SK-N-SH treated with all-trans-retinoic acid at 6 μM for 48 hours (cell line): Measurements from ENCODE around the gene CRAMP1.

Experiments
- OSR1 ChIP-seq: fragments of 250-450 bp; sonication (Bioruptor Pico); IDR thresholded peaks from 2 replicates; pipeline ENCODE4 v1.8.0; 2022; ENCODE audit warnings: moderate library complexity, mild to moderate bottlenecking, inconsistent platforms
- TCF4 ChIP-seq: fragments of 250-450 bp; sonication (Bioruptor Pico); IDR thresholded peaks from 2 replicates; pipeline ENCODE4 v1.8.0; 2021; ENCODE audit warnings: mild to moderate bottlenecking, moderate library complexity, borderline replicate concordance
- ZFP3 ChIP-seq: fragments of 250-450 bp; sonication (Bioruptor Pico); IDR thresholded peaks from 2 replicates; pipeline ENCODE4 v1.5.0; 2020; ENCODE audit warnings: mild to moderate bottlenecking, moderate library complexity
- TF ChIP-seq, protein P1 (sequence below): fragments of 250-450 bp; sonication (Bioruptor Pico); IDR thresholded peaks from 2 replicates; pipeline ENCODE4 v1.5.0; 2020; ENCODE audit warnings: mild to moderate bottlenecking, moderate library complexity
- TF ChIP-seq, protein P2 (sequence below): fragments of 250-450 bp; sonication (Bioruptor Pico); IDR thresholded peaks from 2 replicates; pipeline ENCODE4 v1.5.1; 2020; ENCODE audit warnings: low read depth, mild to moderate bottlenecking, moderate library complexity
- TF ChIP-seq, protein P3 (sequence below): fragments of 250-450 bp; sonication (Bioruptor Pico); IDR thresholded peaks from 2 replicates; pipeline ENCODE4 v1.8.0; 2020; ENCODE audit warnings: mild to moderate bottlenecking, moderate library complexity, borderline replicate concordance

DNA sequence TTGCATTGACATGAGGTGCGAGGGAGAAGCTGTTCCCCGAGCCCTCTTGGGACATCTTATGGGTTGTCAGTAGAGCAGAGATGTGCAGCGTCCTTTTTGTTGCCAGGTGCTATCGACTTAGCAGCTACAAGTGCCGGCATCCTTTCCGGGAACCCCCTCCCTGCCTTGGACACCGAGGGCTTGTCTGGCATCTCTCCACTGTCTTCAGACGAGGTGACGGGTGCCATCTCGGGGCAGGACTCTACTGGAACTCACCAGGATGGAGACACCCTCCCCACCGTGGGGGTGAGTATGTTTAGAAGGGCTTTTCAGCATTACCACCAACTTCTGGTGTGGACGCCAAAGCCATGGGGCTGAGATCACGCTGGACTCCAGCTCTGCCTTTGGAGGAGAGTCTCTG lies 54.2 kb downstream of the CRAMP1 start:
- TF ChIP-seq OSR1 (no peak), TCF4 (CRISPR knock-in tag) (no peak), ZFP3 (CRISPR knock-in tag) (no peak)
- TF ChIP-seq, protein P1, sequence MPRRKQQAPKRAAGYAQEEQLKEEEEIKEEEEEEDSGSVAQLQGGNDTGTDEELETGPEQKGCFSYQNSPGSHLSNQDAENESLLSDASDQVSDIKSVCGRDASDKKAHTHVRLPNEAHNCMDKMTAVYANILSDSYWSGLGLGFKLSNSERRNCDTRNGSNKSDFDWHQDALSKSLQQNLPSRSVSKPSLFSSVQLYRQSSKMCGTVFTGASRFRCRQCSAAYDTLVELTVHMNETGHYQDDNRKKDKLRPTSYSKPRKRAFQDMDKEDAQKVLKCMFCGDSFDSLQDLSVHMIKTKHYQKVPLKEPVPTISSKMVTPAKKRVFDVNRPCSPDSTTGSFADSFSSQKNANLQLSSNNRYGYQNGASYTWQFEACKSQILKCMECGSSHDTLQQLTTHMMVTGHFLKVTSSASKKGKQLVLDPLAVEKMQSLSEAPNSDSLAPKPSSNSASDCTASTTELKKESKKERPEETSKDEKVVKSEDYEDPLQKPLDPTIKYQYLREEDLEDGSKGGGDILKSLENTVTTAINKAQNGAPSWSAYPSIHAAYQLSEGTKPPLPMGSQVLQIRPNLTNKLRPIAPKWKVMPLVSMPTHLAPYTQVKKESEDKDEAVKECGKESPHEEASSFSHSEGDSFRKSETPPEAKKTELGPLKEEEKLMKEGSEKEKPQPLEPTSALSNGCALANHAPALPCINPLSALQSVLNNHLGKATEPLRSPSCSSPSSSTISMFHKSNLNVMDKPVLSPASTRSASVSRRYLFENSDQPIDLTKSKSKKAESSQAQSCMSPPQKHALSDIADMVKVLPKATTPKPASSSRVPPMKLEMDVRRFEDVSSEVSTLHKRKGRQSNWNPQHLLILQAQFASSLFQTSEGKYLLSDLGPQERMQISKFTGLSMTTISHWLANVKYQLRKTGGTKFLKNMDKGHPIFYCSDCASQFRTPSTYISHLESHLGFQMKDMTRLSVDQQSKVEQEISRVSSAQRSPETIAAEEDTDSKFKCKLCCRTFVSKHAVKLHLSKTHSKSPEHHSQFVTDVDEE (CRISPR knock-in tag), result no peak
- TF ChIP-seq, protein P2, sequence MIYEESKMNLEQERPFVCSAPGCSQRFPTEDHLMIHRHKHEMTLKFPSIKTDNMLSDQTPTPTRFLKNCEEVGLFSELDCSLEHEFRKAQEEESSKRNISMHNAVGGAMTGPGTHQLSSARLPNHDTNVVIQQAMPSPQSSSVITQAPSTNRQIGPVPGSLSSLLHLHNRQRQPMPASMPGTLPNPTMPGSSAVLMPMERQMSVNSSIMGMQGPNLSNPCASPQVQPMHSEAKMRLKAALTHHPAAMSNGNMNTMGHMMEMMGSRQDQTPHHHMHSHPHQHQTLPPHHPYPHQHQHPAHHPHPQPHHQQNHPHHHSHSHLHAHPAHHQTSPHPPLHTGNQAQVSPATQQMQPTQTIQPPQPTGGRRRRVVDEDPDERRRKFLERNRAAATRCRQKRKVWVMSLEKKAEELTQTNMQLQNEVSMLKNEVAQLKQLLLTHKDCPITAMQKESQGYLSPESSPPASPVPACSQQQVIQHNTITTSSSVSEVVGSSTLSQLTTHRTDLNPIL, result no peak
- TF ChIP-seq, protein P3, sequence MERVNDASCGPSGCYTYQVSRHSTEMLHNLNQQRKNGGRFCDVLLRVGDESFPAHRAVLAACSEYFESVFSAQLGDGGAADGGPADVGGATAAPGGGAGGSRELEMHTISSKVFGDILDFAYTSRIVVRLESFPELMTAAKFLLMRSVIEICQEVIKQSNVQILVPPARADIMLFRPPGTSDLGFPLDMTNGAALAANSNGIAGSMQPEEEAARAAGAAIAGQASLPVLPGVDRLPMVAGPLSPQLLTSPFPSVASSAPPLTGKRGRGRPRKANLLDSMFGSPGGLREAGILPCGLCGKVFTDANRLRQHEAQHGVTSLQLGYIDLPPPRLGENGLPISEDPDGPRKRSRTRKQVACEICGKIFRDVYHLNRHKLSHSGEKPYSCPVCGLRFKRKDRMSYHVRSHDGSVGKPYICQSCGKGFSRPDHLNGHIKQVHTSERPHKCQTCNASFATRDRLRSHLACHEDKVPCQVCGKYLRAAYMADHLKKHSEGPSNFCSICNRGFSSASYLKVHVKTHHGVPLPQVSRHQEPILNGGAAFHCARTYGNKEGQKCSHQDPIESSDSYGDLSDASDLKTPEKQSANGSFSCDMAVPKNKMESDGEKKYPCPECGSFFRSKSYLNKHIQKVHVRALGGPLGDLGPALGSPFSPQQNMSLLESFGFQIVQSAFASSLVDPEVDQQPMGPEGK (CRISPR knock-in tag), result no peak
